GM19452 (cell line): ENCODE results near the gene ZP3.
A peak's percentile ranks its signal among the peaks of the same experiment; 100 is the strongest.
"Not testable (repeated sequence)": the region's sequence is repeated elsewhere in the genome, so short reads cannot be mapped to it uniquely, and the experiment has no call there.

Source experiments
- ATAC-seq: cut with Tn5 transposase; IDR thresholded peaks from one replicate; pipeline ENCODE4 v1.9.1; 2021; ENCODE audit not compliant: unreplicated experiment

The ZP3 gene

GRCh38 chr7:76439120-76439888 is 14.6 kb downstream of the ZP3 start:
- ATAC-seq, result not testable (repeated sequence)

GRCh38 chr7:76440404-76440803 is 15.7 kb downstream of the ZP3 start:
- not testable (repeated sequence) for ATAC-seq

- ATAC-seq, result not testable (repeated sequence)
Measured at GRCh38 chr7:76441792-76442191, 17.0 kb downstream of the ZP3 start.

DNA sequence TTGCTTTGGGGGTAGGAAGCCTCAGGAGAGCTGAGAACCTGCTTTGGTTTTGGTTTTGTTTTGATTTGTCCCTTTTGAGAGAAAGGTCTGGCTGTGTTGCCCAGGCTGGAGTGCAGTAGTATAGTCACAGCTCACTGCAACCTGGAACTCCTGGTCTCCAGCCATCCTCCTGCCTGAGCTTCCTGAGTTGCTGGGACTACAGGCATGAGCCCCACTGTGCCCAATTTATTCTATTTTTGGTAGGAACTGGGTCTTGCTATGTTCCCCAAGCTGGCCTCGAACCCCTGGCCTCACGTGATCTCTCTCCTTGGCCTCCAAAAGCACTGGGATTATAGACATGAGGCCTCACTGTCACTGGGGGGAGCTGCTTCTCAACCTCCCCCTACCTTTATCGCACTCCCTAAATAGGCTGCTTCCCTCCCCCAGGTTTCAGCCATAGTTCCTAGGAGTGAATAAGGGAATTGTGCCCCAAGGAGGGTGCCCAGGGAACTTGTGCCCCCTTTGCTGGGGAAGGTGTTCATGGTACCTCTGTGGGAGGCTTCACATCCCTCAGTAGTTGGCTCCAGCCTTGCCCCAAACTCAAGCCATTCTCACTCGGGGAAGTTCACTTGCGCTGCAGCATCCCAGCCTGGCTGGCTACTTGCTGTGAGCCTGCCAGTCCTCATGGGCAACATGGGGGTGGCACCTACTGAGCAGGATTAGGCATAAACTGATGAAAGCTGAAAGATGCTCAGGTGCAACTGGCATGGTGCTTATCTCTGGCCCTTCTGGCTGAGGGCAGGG is 18.1 kb downstream of the ZP3 start:
- ATAC-seq, result not testable (repeated sequence)

- ATAC-seq, result not testable (repeated sequence)
Measured at GRCh38 chr7:76443846-76444245, 19.1 kb downstream of the ZP3 start.

DNA sequence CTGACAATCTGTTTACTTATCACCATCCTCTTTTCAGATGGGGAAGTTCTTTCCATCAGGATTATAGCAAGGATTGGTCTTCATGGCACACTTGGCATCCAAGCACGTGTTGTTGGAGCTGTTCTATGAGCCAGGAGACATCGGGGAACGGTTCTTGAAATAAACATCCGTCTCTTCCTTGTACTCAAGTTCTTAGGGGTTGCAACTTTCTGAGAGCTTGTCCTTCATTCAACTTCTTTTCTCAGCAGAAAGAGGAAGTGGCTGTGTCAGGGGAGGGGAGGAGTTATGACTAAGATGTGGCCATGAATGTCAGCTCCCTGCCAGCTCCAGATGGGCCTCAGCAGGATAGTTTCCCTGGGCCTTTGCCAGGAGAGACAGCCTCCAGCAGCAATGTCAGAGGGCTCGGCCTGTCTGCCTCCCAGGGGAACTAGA is 20.8 kb downstream of the ZP3 start:
- peak; percentile 80 for ATAC-seq

DNA sequence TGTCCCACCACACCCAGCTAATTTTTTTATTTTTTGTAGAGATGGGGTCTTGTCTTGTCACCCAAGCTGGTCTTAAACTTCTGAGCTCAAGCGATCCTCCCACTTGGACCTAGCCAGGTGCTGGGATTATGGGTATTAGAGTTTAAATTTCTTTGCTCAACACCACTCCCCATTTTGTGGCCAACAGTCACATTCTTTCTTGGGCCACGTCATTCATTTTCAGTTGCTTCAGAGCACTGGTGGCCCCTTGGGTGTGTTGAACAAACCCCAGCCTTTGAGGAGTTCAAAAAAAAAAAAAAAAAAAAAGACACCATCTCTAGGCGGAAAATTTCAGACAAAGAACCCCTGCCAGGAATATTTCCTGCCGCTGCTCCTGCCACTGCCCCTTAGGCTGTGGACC is 32.3 kb downstream of the ZP3 start:
- not testable (repeated sequence) for ATAC-seq

DNA sequence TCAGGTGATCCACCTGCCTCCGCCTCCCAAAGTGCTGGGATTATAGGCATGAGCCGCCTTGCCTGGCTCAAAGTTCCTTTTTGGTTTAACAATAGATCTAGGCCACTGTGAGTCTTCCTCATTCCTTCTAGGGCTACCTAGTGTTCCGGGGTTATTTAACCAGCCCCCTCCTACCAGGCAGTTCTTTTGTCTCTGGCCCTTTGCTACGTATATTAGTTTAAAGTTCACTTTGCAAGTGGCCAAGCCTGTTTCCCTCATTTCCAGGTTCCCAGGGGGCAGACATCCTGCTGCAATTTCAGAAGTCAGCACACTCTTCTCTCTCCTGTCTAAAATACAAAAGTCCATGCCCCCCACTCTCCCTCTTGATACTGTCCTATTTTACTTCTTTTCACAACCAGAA is 33.8 kb downstream of the ZP3 start:
- not testable (repeated sequence) for ATAC-seq

DNA sequence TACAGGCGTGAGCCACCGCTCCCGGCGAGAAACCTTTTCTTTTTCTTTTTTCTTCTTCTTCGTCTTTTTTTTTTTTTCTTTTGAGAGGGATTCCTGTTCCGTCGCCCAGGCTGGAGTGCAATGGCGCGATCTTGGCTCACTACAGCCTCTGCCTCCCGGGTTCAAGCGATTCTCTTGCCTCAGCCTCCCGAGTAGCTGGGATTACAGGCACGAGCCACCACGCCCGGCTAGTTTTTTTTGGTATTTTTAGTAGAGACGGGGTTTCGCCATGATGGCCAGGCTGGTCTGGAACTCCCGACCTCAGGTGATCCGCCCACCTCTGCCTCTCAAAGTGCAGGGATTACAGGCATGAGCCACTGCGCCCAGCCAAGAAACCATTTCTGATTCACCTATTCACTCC is 36.0 kb downstream of the ZP3 start:
- ATAC-seq, result not testable (repeated sequence)

DNA sequence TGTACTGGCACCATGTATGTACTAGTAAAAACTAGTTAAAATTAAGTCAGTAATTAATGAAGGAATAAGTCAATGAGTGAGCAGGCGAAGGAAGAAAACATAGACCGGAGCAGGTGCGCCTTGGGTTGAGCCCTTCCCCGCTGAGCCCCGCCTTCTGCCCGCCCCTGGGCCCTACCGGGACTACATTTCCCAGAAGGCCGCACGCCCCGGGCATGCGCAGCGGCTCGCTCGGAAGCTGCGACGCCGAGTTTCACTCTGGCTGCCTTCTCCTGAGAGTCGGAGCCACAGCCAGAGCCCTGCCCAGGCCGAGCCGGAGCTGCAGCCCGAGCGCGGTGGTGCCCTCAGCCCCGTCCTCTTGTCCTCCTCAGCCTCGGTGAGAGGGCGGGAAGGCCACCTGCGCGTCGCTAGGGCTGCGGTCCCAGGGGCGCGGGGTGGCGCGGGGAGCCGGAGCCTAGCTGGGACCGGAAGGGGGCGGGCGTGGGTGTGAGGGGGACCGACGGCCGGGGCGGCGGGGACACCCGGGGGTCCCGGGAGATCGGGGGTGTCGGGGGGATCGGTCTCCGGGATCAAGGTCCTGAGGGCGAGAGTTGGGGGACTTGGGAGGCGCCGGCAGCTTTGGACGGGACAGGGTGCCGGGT is 36.8 kb downstream of the ZP3 start, which contains the start of gene DTX2:
Gene DTX2 (plus strand): TSS at position 246 of the 638 bp plus-strand sequence. CDS start 18,801 bp downstream, outside the sequence.
- ATAC-seq, result peak; percentile 99

- ATAC-seq, result not testable (repeated sequence)
Measured at GRCh38 chr7:76462271-76462882, 37.6 kb downstream of the ZP3 start.

GRCh38 chr7:76464959-76465358 is 40.2 kb downstream of the ZP3 start:
- ATAC-seq, result not testable (repeated sequence)

GRCh38 chr7:76465950-76466349 is 41.2 kb downstream of the ZP3 start:
- ATAC-seq, result not testable (repeated sequence)

DNA sequence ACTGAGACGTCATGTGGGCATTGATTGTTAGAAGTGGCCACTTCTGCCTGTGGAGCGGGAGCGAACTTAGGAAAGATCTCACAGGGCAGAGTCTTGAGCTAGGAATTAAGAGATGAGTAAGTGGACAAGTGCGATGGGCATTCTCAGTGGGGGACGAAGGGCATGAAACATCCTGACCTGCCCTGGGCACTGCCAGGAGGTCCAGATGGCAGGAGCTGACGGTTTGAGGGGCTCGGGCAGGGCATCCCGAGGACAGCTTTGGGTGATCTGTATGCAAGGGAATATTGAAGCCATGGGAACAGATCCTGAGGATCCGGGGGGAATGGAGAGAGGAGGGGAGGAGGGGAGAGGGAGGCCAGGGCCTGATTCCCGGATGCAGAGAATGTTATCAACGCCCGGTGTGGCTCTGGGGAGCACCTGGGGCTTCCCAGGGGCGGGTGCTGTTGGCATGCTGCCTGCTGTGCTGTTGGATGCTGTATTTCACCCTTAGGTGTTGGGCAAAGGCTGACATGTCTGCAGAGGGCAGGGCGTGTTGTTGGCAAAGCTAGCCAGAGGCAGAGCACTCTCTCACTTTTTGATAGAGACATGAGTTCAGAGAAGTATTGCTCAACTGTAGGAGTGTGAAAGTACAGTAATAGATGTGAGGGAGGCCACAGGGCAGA is 43.1 kb downstream of the ZP3 start:
- not testable (repeated sequence) for ATAC-seq

GRCh38 chr7:76471556-76472221 is 46.9 kb downstream of the ZP3 start:
- not testable (repeated sequence) for ATAC-seq

DNA sequence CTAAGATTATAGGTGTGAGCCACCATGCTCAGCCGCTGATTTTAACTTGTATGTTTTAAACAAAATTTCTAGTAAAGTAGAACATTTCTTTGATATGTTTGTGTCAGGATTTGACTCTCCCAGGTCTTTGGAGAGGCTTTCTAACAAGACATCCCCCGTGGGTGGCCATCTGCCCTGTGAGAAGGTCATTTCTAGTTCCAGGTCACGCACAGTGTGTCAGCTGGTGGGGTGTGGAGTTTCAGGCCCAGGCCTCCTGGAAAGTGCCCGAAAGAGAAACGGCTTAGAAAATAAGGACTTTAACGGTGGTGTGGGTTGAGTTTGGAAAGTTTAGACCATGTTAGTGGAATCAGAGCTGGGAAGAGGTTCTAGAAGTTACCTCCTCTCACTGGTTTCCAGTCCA is 48.3 kb downstream of the ZP3 start:
- not testable (repeated sequence) for ATAC-seq

DNA sequence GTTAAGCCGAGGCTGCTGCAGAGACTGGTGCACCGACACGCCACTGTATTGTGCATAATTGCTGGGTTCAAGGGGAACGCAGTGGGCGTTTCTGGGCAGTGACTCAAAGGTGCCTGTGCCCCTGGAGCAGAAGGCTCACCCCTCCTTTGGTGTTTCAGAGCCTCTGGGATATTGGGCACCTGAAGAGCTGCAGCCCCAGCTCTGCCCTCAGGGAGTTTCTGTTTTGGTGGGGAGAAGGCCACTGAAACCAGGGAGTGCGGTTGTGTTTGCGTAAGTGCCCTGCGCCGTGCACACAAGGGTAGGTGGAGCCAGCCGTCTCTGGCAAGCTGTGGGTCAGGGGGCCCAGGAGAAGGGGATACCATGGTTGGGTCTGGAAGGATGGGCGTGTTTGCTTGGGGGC is 51.5 kb downstream of the ZP3 start:
- not testable (repeated sequence) for ATAC-seq

DNA sequence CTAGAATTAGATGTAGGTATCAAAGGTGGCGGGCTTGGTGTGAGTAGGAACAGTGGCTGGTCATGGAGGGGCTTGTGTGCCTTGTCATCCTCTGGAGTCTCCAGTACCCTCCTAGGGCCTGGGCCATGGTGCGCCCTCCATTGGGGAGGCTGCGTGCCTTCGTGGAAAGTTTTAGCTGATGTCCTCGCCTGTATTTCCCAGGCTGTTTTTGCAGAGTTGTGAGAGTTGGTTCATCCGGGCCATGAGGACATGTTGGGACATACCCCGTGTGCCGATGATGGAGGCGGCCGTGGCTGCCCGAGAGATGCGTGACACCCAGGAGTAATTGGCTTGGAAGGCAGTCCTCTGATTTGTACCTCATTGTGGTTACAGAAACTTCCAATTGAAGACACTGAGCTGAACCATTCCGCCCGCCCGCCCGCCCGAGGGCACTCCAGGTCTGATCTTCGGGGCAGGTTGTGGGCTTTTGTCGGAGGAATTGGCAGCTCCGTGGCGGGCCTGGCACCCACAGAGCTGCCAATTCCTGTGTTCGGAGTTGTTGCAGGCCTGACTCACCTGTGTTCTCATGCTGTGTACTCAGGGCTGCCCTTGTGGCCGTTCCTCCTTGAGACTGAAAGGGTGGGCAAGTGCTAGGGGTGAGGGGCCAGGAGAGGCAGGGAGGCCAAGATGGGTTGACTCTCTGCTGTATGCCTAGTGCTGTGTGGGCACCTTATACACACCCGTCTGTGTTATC is 52.2 kb downstream of the ZP3 start:
- ATAC-seq, result not testable (repeated sequence)

- not testable (repeated sequence) for ATAC-seq
Measured at GRCh38 chr7:76479628-76480027, 54.9 kb downstream of the ZP3 start.
